ENCODE data around the gene RPL18. TPM values are rescaled to one million over a fixed set of nuclear protein-coding genes. Genes with fewer than 3 reads are reported as not detected.

The RPL18 gene
- total RNA-seq, 1 donor from 2014 or later: 1,815 TPM

- H3K4me1 Mint-ChIP-seq (ENCODE audit: unreplicated experiment): peaks cover 3% of the 10 kb centered on the region
- no peak overlapping the region for H3K4me3 Mint-ChIP-seq
- peak; percentile 59 for TF ChIP-seq CTCF (conservative IDR thresholded peaks at IDR 0.05)
- no peak for DNase-seq (ENCODE audit: extremely low spot score, unreplicated experiment)
- no peaks in the 10 kb centered on the region for H3K27me3 Mint-ChIP-seq
- H3K36me3 Mint-ChIP-seq: peaks cover 2% of the 10 kb centered on the region
- no peak overlapping the region for H3K27ac Mint-ChIP-seq
- H3K9me3 Mint-ChIP-seq: no peaks in the 10 kb centered on the region
These were observed 10.1 kb downstream of the RPL18 start for GRCh38 chr19:48608798-48609263.

DNA sequence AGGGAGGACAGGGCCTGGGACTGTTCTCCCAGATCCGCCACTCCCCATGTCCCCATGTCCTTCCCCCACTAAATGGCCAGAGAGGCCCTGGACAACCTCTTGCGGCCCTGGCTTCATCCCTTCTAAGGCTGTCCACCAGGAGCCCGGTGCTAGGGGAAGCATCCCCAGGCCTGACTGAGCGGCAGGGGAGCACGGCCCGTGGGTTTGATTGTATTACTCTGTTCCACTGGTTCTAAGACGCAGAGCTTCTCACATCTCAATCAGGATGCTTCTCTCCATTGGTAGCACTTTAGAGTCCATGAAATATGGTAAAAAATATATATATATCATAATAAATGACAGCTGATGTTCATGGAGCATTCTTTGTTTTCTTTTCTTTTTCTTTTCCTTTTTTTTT, 11.6 kb downstream of the RPL18 start:
- H3K27me3 Mint-ChIP-seq: no peaks in the 10 kb centered on the region
- H3K27ac Mint-ChIP-seq: no peak overlapping the region

GRCh38 chr19:48606463-48607358, 12.3 kb downstream of the RPL18 start, which contains the start of gene SPACA4:
Gene SPACA4, plus strand, starts transcription at chr19:48606742. Its CDS starts 237 bp downstream, at chr19:48606979.
- H3K4me3 Mint-ChIP-seq: no peak within 1 kb of the TSS
- no peak for DNase-seq (ENCODE audit: extremely low spot score, unreplicated experiment)
- no peaks in the 10 kb centered on the region for H3K4me1 Mint-ChIP-seq (ENCODE audit: unreplicated experiment)
- TF ChIP-seq CTCF (conservative IDR thresholded peaks at IDR 0.05): no peak
- no peaks in the 10 kb centered on the region for H3K9me3 Mint-ChIP-seq
- H3K27ac Mint-ChIP-seq: no peak within 1 kb of the TSS
- H3K27me3 Mint-ChIP-seq: no peaks in the 10 kb centered on the region
- no peaks in the 10 kb centered on the region for H3K36me3 Mint-ChIP-seq

More for the DNA sequence above, 11.6 kb downstream of the RPL18 start:
- H3K36me3 Mint-ChIP-seq: no peaks in the 10 kb centered on the region
- TF ChIP-seq CTCF (conservative IDR thresholded peaks at IDR 0.05): no peak
- no peak overlapping the region for H3K4me3 Mint-ChIP-seq
- no peaks in the 10 kb centered on the region for H3K9me3 Mint-ChIP-seq
- DNase-seq (ENCODE audit: extremely low spot score, unreplicated experiment): no peak
- H3K4me1 Mint-ChIP-seq (ENCODE audit: unreplicated experiment): no peaks in the 10 kb centered on the region

DNA sequence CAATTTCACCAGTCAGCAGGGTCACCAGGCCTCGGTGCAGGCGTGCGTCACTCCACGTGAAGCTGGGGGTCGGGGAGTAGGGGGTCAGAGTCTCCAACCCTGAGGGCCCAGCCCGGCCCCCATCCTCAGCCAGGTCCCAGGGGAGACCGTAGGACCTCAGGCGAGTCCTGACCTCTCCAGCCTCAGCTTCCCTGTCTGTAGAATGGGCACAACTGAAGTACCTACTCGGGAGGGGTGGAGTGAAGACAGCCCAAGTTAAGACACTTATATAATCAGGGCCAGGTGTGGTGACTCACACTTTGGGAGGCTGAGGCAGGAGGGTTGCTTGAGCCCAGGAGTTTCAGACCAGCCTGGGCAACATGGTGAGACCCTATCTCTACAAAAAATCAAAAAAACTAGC, 15.1 kb downstream of the RPL18 start:
- no peaks in the 10 kb centered on the region for H3K27me3 Mint-ChIP-seq
- H3K4me3 Mint-ChIP-seq: no peak overlapping the region
- no peaks in the 10 kb centered on the region for H3K9me3 Mint-ChIP-seq
- no peak for TF ChIP-seq CTCF (conservative IDR thresholded peaks at IDR 0.05)
- H3K36me3 Mint-ChIP-seq: no peaks in the 10 kb centered on the region
- H3K27ac Mint-ChIP-seq: no peak overlapping the region
- DNase-seq (ENCODE audit: extremely low spot score, unreplicated experiment): no peak
- H3K4me1 Mint-ChIP-seq (ENCODE audit: unreplicated experiment): no peaks in the 10 kb centered on the region

- Mint-ChIP-seq H3K27ac (no peak overlapping the region), H3K36me3 (no peaks in the 10 kb centered on the region), H3K4me3 (no peak overlapping the region), H3K27me3 (no peaks in the 10 kb centered on the region), H3K4me1 (ENCODE audit: unreplicated experiment) (no peaks in the 10 kb centered on the region), H3K9me3 (no peaks in the 10 kb centered on the region)
- DNase-seq (ENCODE audit: extremely low spot score, unreplicated experiment): no peak
- no peak for TF ChIP-seq CTCF (conservative IDR thresholded peaks at IDR 0.05)
These were observed 15.5 kb downstream of the RPL18 start for GRCh38 chr19:48603449-48603848.
